Measurements from ENCODE around the gene MTCL1.

MTCL1 gene

DNA sequence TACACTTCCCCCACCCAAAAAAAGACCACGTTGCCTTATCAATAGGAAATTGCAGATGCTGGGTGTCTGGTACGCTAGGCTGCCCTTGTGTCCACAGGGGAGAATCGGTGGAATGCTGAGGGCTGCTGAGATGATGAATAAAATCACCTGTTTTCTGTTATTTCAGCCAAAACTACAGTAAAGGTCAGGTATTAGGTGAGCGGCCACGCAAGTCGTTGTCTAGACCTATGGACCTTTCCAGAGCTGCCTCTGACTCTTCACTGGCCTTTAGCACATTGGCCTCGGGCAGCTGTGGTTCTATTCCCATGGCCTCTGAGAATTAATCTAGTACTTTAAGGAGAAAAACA is 89.6 kb downstream of the MTCL1 start:
- ChIA-PET POLR2A (no interaction called here), CTCF (no interaction called here)
- TF ChIP-seq ZNF384 (IDR thresholded peaks at IDR 0.05) (no peak), NFRKB (IDR thresholded peaks at IDR 0.05) (no peak), LEF1 (IDR thresholded peaks at IDR 0.05; ENCODE audit: borderline replicate concordance) (no peak), ARNT (IDR thresholded peaks at IDR 0.05) (no peak), CTBP1 (IDR thresholded peaks at IDR 0.05; ENCODE audit: borderline replicate concordance) (no peak), BHLHE40 (IDR thresholded peaks at IDR 0.05; ENCODE audit: borderline replicate concordance) (no peak), SP1 (IDR thresholded peaks at IDR 0.05) (no peak), FOXM1 (IDR thresholded peaks at IDR 0.05; ENCODE audit: borderline replicate concordance) (no peak)
- TF ChIP-seq, protein P1, sequence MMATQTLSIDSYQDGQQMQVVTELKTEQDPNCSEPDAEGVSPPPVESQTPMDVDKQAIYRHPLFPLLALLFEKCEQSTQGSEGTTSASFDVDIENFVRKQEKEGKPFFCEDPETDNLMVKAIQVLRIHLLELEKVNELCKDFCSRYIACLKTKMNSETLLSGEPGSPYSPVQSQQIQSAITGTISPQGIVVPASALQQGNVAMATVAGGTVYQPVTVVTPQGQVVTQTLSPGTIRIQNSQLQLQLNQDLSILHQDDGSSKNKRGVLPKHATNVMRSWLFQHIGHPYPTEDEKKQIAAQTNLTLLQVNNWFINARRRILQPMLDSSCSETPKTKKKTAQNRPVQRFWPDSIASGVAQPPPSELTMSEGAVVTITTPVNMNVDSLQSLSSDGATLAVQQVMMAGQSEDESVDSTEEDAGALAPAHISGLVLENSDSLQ (IDR thresholded peaks at IDR 0.05) = no peak
- no peak for DNase-seq (ENCODE audit: extremely low spot score)

DNA sequence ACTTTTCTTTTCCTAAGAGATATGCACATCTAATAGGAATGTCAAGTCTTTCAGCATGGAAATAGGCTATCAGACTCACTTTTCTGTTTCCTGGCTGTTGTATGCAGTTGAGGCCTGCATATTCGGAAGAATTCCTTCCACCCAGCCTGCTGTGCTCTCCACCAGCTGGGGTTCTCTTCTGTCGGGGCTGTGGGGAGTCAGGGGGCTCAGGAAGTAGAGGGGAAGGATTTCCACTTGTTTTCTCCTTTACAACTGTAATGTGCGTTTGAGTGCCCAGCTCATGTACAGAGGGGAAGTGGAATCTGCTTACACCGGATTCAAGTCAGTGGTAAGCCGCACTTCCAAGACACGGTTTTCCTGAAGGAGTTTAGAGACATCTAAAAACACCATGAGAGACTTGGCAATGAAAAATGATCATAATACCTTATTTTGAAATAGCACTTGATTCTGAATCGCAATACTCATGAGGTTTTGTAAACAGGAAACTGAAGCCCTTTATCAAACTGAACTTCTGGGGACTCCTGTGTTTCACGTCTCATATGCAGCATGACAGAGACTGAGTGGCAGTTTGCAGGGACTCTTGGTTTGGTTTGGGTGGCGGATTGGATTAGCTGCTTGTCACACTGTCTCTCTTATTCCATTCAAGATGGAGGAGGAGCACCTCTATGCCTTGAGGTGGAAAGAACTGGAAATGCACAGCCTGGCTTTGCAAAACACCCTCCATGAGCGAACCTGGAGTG is 90.4 kb downstream of the MTCL1 start:
- CTCF ChIA-PET = no interaction called here

DNA sequence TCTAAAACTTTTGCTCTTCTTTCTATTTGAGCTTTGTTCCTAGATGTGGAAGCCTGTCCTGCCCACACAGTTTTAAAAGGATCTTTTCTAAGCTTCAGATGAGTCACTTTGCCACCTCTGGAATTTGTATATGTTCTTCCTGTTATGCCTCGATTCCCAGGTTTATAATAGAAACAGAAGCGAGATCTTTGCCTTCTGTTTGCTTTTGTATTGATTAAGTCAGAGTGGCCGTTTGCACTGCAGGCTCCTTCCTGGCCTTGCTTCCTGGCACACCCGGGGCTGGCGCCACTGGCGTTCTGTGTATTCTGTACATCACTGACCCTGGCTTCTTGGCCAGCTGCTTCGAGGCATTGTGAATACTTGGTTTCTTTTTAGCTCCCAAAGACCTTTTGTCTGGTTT is 91.8 kb downstream of the MTCL1 start:
- CTCF ChIA-PET = no interaction called here
- DNase-seq (ENCODE audit: extremely low spot score) = no peak
- POLR2A ChIA-PET = no interaction called here
- TF ChIP-seq BHLHE40 (IDR thresholded peaks at IDR 0.05; ENCODE audit: borderline replicate concordance) (no peak), SUZ12 (IDR thresholded peaks at IDR 0.05) (no peak), HDGF (IDR thresholded peaks at IDR 0.05; ENCODE audit: borderline replicate concordance) (no peak)

More for the DNA sequence above, 90.4 kb downstream of the MTCL1 start:
- no peak for DNase-seq (ENCODE audit: extremely low spot score)
- POLR2A ChIA-PET = no interaction called here
- no peak for TF ChIP-seq FOXK2 (IDR thresholded peaks at IDR 0.05)
- no peak for TF ChIP-seq SUZ12 (IDR thresholded peaks at IDR 0.05)
- no peak for TF ChIP-seq FOXM1 (IDR thresholded peaks at IDR 0.05; ENCODE audit: borderline replicate concordance)
- no peak for TF ChIP-seq NFRKB (IDR thresholded peaks at IDR 0.05)
- TF ChIP-seq BHLHE40 (IDR thresholded peaks at IDR 0.05; ENCODE audit: borderline replicate concordance) = no peak
- TF ChIP-seq CTBP1 (IDR thresholded peaks at IDR 0.05; ENCODE audit: borderline replicate concordance) = no peak
- no peak for TF ChIP-seq ELF4 (IDR thresholded peaks at IDR 0.05)
- no peak for TF ChIP-seq LEF1 (IDR thresholded peaks at IDR 0.05; ENCODE audit: borderline replicate concordance)
- no peak for TF ChIP-seq ARNT (IDR thresholded peaks at IDR 0.05)
- TF ChIP-seq TARDBP (IDR thresholded peaks at IDR 0.05) = no peak
- no peak for TF ChIP-seq FOXA1 (IDR thresholded peaks at IDR 0.05)
- no peak for TF ChIP-seq HDGF (IDR thresholded peaks at IDR 0.05; ENCODE audit: borderline replicate concordance)
- TF ChIP-seq ZNF384 (IDR thresholded peaks at IDR 0.05) = no peak

DNA sequence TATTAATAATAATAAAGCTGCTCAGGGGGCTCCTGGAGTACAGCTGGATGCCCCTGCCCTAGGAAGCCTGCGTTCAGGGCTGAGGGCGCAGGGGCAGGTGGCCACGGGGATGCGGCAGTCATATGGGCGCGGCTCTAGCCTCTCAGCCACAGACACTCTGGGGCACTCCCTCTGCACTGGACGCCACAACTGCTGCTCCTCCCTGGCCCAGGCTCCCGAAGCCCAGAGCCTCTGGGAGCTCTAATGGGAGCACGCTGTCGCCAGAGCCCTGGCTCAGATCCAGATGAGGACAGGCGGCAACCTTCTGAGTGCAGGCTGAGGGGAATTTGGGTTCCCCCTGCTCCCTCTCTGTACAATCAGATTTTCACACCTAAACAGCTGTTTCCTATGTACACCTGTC is 93.6 kb downstream of the MTCL1 start:
- POLR2A ChIA-PET = no interaction called here
- TF ChIP-seq CTBP1 (IDR thresholded peaks at IDR 0.05; ENCODE audit: borderline replicate concordance) (no peak), SP1 (IDR thresholded peaks at IDR 0.05) (no peak), FOXA1 (IDR thresholded peaks at IDR 0.05) (no peak)
- DNase-seq (ENCODE audit: extremely low spot score) = no peak

DNA sequence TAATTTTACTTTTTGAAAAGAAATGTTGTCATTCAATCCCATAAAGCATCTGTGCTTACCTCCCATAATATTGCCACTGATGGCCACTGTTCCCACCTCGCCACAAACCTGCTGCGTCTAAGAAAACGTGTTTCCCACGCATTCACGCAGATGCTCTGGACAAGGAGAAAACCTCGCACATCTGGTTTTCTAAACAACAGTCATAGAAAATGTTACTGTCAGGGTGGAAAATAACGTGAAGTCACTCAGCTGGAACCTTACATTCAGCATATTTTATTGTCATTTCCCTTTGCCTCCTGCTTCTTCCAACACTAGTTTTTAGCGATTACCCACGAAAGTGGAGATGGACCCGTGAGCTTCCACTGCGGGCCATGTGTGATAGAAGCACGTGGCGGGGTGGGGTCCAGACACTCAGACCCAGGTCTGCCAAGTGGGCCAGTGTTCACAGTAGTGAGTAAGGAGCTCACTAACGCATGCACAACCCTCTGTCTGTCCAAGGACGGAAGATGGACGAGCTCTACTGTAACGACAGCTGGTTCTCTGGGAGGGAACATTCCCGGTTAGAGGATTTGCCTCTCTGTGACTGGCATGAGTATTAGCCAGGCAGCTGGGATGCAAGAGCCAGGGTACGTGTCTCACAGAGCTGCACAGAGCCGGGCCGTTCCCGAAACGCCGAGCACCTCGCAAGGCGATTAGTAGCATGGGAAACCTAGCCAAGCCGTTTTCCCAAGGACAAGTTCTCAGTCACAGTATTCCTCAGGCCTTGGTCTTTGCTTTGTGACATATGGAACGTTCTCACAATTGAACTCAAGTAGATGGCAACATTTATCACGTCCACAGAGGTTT is 94.5 kb downstream of the MTCL1 start:
- TF ChIP-seq FOXK2 (IDR thresholded peaks at IDR 0.05) = no peak
- no peak for TF ChIP-seq CTBP1 (IDR thresholded peaks at IDR 0.05; ENCODE audit: borderline replicate concordance)
- no peak for TF ChIP-seq ELF4 (IDR thresholded peaks at IDR 0.05)
- no peak for TF ChIP-seq LEF1 (IDR thresholded peaks at IDR 0.05; ENCODE audit: borderline replicate concordance)
- no peak for TF ChIP-seq ARNT (IDR thresholded peaks at IDR 0.05)
- no peak for TF ChIP-seq FOXA1 (IDR thresholded peaks at IDR 0.05)
- no peak for TF ChIP-seq BHLHE40 (IDR thresholded peaks at IDR 0.05; ENCODE audit: borderline replicate concordance)
- no peak for TF ChIP-seq HDGF (IDR thresholded peaks at IDR 0.05; ENCODE audit: borderline replicate concordance)
- TF ChIP-seq TARDBP (IDR thresholded peaks at IDR 0.05) = no peak
- TF ChIP-seq SP1 (IDR thresholded peaks at IDR 0.05) = no peak
- no peak for TF ChIP-seq SUZ12 (IDR thresholded peaks at IDR 0.05)
- no peak for TF ChIP-seq NFRKB (IDR thresholded peaks at IDR 0.05)
- TF ChIP-seq FOXM1 (IDR thresholded peaks at IDR 0.05; ENCODE audit: borderline replicate concordance) = no peak
- TF ChIP-seq, protein P1 (IDR thresholded peaks at IDR 0.05) = no peak
- no peak for TF ChIP-seq L3MBTL2 (conservative IDR thresholded peaks at IDR 0.05)
- DNase-seq (ENCODE audit: extremely low spot score) = no peak
- POLR2A ChIA-PET = no interaction called here
- CTCF ChIA-PET = no interaction called here

More for the DNA sequence above, 93.6 kb downstream of the MTCL1 start:
- CTCF ChIA-PET = no interaction called here

DNA sequence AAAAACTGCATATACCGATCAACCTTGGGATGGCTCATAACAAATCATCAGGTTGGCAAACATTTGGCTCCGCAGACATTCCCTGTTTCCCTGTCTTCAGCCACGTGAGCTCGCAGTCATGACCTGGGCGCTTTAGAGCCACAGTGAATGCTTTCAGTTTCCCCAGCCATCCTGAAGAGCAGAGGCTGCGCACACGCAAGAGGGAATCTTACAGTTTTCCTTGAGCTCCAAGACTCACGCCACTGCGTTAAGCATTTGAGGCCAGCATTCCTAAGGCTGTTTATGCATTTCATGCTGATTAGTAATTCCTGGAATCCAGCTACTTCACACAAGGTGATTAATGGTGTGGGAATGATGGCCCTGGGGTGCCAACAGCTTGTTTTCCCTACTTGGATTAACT is 95.1 kb downstream of the MTCL1 start:
- TF ChIP-seq CTBP1 (IDR thresholded peaks at IDR 0.05; ENCODE audit: borderline replicate concordance) (no peak), SUZ12 (IDR thresholded peaks at IDR 0.05) (no peak)
- TF ChIP-seq, protein P1 (IDR thresholded peaks at IDR 0.05) = no peak
- no peak for DNase-seq (ENCODE audit: extremely low spot score)
- ChIA-PET CTCF (interaction anchor here (0.7 kb wide), 1 partner anchor 50 kb away, joined by 3 read pairs; no protein-coding TSS in a partner anchor), POLR2A (no interaction called here)
